Neural progenitor cell (in vitro differentiated cells): ENCODE measurements around the gene KIDINS220. TPM values are rescaled to one million over a fixed set of nuclear protein-coding genes. Genes with fewer than 3 reads are reported as not detected.
A peak's percentile ranks its signal among the peaks of the same experiment; 100 is the strongest.

ENCODE experiments used
- DNase-seq: peaks from one replicate; pipeline ENCODE4 v3.0.0-alpha.2; 2016; ENCODE audit warnings: low spot score
- H2AFZ ChIP-seq: fragments of 200-600 bp; sonication (generic); replicated peaks from 2 replicates; pipeline ENCODE4 v1.6.1; 2016; ENCODE audit warnings: antibody characterized with exemption
- H3F3A ChIP-seq: fragments of 200-600 bp; sonication (generic); 2 replicates; pipeline ENCODE4 v1.6.1; 2016; ENCODE audit warnings: antibody characterized with exemption, low read depth
- H3K27ac ChIP-seq: fragments of 200-600 bp; sonication (generic); 2 replicates; pipeline ENCODE4 v1.5.1; 2016; ENCODE audit warnings: mild to moderate bottlenecking
- H3K27me3 ChIP-seq: fragments of 200-600 bp; sonication (generic); 2 replicates; pipeline ENCODE4 v1.6.1; 2016; ENCODE audit warnings: mild to moderate bottlenecking, moderate library complexity
- H3K36me3 ChIP-seq: fragments of 200-600 bp; sonication (generic); 2 replicates; pipeline ENCODE4 v1.5.1; 2016
- H3K4me1 ChIP-seq: fragments of 200-600 bp; sonication (generic); 2 replicates; pipeline ENCODE4 v1.6.1; 2016; ENCODE audit warnings: mixed run types
- H3K4me2 ChIP-seq: fragments of 200-600 bp; sonication (generic); 2 replicates; pipeline ENCODE4 v1.6.1; 2016
- H3K4me3 ChIP-seq: fragments of 200-600 bp; sonication (generic); 2 replicates; pipeline ENCODE4 v1.5.1; 2016
- H3K79me2 ChIP-seq: fragments of 200-600 bp; sonication (generic); 2 replicates; pipeline ENCODE4 v1.6.1; 2016; ENCODE audit warnings: low read depth
- H3K9ac ChIP-seq: fragments of 200-600 bp; sonication (generic); 2 replicates; pipeline ENCODE4 v1.6.1; 2016
- H3K9me3 ChIP-seq: fragments of 200-600 bp; sonication (generic); 2 replicates; pipeline ENCODE4 v1.5.1; 2016; ENCODE audit warnings: low read depth
- H4K20me1 ChIP-seq: fragments of 200-600 bp; sonication (generic); 2 replicates; pipeline ENCODE4 v1.6.1; 2016; ENCODE audit warnings: low read depth
- H3K27ac Mint-ChIP-seq: 3 replicates; pipeline ENCODE4 v1.8.0; 2021; ENCODE audit warnings: mixed read lengths
- H3K27me3 Mint-ChIP-seq: 2 replicates; pipeline ENCODE4 v1.8.0; 2022; ENCODE audit warnings: low read depth, mild to moderate bottlenecking, inconsistent platforms, moderate library complexity, mixed read lengths; ENCODE audit not compliant: insufficient read depth
- H3K36me3 Mint-ChIP-seq: 3 replicates; pipeline ENCODE4 v1.8.0; 2021; ENCODE audit warnings: mixed read lengths
- H3K4me1 Mint-ChIP-seq: 3 replicates; pipeline ENCODE4 v1.8.0; 2021; ENCODE audit warnings: mixed read lengths
- H3K4me3 Mint-ChIP-seq: 3 replicates; pipeline ENCODE4 v1.8.0; 2021; ENCODE audit warnings: mild to moderate bottlenecking, moderate library complexity, mixed read lengths
- H3K9me3 Mint-ChIP-seq: 3 replicates; pipeline ENCODE4 v1.8.0; 2020; ENCODE audit warnings: mixed read lengths
- CTCF ChIP-seq: fragments of 200-600 bp; sonication (generic); IDR thresholded peaks from 2 replicates; pipeline ENCODE4 v1.5.1; 2017; ENCODE audit warnings: antibody characterized with exemption, mild to moderate bottlenecking
- EZH2 ChIP-seq: fragments of 200-600 bp; sonication (generic); IDR thresholded peaks from 2 replicates; pipeline ENCODE4 v1.6.1; 2017; ENCODE audit warnings: antibody characterized with exemption, mild to moderate bottlenecking, moderate library complexity
- EZH2phosphoT487 ChIP-seq: fragments of 200-600 bp; sonication (generic); IDR thresholded peaks from 2 replicates; pipeline ENCODE4 v1.6.1; 2017; ENCODE audit warnings: antibody characterized with exemption
- total RNA-seq: library from RNA; depleted of rRNA; stranded (reverse); fragments of >200 nt; gene quantifications from 2 replicates; pipeline ENCODE4 v1.2.3, GENCODE V29; 2015; ENCODE audit warnings: low replicate concordance

Gene KIDINS220
- total RNA-seq, 1 donor from 2014 or later: 56.1 TPM

DNA sequence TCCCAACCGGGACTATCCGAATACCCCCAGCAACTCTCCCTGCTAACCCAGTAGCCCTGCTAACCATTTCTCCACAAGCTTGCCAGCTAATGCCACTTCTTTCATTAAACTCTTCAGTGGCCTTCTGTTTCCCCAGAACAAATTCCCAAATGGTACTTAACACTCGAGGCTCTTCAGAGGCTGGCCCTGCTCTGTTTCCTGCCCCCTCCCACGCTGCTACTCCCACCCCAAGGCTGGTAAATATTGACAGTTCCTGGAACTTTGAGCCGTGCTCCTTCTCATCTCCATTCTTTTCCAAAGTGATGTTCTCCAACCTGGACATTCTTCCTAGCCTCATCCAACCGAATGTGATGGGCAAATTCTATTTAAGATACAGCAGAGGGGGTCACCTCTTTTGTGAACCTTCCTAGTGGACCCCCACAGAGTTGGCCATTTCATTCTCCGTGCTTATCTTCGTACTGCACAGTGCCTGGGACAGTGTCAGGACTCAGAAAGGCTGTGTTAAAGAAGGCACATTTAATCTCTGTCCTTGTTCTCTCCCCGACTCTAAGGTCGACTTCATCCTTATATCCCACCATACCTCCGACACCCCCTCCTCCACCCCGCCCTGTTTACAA is 3.2 kb upstream of the KIDINS220 start:
- no peak overlapping the region for H3K27ac ChIP-seq
- H3K4me3 Mint-ChIP-seq: no peak overlapping the region
- H2AFZ ChIP-seq: no peak overlapping the region
- no peaks in the 10 kb centered on the region for H3K9me3 ChIP-seq
- H4K20me1 ChIP-seq: no peaks in the 10 kb centered on the region
- peaks cover 2% of the 10 kb centered on the region for H3K9me3 Mint-ChIP-seq
- no peak overlapping the region for H3K9ac ChIP-seq
- no peaks in the 10 kb centered on the region for H3K27me3 ChIP-seq
- H3K27ac Mint-ChIP-seq: no peak overlapping the region
- no peaks in the 10 kb centered on the region for H3K36me3 ChIP-seq
- DNase-seq: no peak
- H3K36me3 Mint-ChIP-seq: no peaks in the 10 kb centered on the region
- peaks cover 3% of the 10 kb centered on the region for H3K27me3 Mint-ChIP-seq
- H3K79me2 ChIP-seq: peaks cover 17% of the 10 kb centered on the region
- no peaks in the 10 kb centered on the region for H3F3A ChIP-seq
- no peak overlapping the region for H3K4me2 ChIP-seq
- no peak overlapping the region for H3K4me3 ChIP-seq
- H3K4me1 Mint-ChIP-seq: peaks cover 11% of the 10 kb centered on the region
- TF ChIP-seq EZH2 (no peak), EZH2phosphoT487 (no peak), CTCF (no peak)
- H3K4me1 ChIP-seq: no peaks in the 10 kb centered on the region

GRCh38 chr2:8839189-8839965 is 2.0 kb upstream of the KIDINS220 start:
- H4K20me1 ChIP-seq: peaks cover 5% of the 10 kb centered on the region
- Mint-ChIP-seq H3K9me3 (peaks cover 2% of the 10 kb centered on the region), H3K4me1 (peaks cover 11% of the 10 kb centered on the region), H3K27me3 (peaks cover 3% of the 10 kb centered on the region), H3K27ac (no peak overlapping the region), H3K4me3 (no peak overlapping the region), H3K36me3 (no peaks in the 10 kb centered on the region)
- H3F3A ChIP-seq: no peaks in the 10 kb centered on the region
- H3K4me2 ChIP-seq: no peak overlapping the region
- no peaks in the 10 kb centered on the region for H3K4me1 ChIP-seq
- H3K9me3 ChIP-seq: no peaks in the 10 kb centered on the region
- no peak overlapping the region for H3K4me3 ChIP-seq
- H3K36me3 ChIP-seq: no peaks in the 10 kb centered on the region
- no peaks in the 10 kb centered on the region for H3K27me3 ChIP-seq
- no peak overlapping the region for H2AFZ ChIP-seq
- H3K79me2 ChIP-seq: peaks cover 19% of the 10 kb centered on the region
- no peak overlapping the region for H3K9ac ChIP-seq
- H3K27ac ChIP-seq: no peak overlapping the region
- DNase-seq: no peak
- TF ChIP-seq EZH2phosphoT487 (no peak), EZH2 (no peak), CTCF (no peak)

GRCh38 chr2:8837795-8838140 is 355 bp upstream of the KIDINS220 start:
- Histone ChIP-seq H3K4me1 (no peaks in the 10 kb centered on the region), H2AFZ (no peak overlapping the region), H3K79me2 (peaks cover 33% of the 10 kb centered on the region), H3K36me3 (no peaks in the 10 kb centered on the region), H3K27me3 (no peaks in the 10 kb centered on the region), H3K9me3 (no peaks in the 10 kb centered on the region), H4K20me1 (peaks cover 13% of the 10 kb centered on the region), H3F3A (no peaks in the 10 kb centered on the region), H3K4me3 (peak overlapping the region; percentile 98), H3K27ac (no peak overlapping the region), H3K4me2 (peak overlapping the region; percentile 93), H3K9ac (no peak overlapping the region)
- peak overlapping the region; percentile 99 for H3K4me3 Mint-ChIP-seq
- H3K27ac Mint-ChIP-seq: no peak overlapping the region
- TF ChIP-seq CTCF: no peak
- TF ChIP-seq EZH2: no peak
- no peak for TF ChIP-seq EZH2phosphoT487
- no peaks in the 10 kb centered on the region for H3K36me3 Mint-ChIP-seq
- DNase-seq: no peak
- H3K4me1 Mint-ChIP-seq: peaks cover 11% of the 10 kb centered on the region
- H3K27me3 Mint-ChIP-seq: peaks cover under 1% of the 10 kb centered on the region
- H3K9me3 Mint-ChIP-seq: peaks cover 2% of the 10 kb centered on the region
